NCI-H748 treated with DMSO at 0.1 percent for 48 hours (cell line): ENCODE data around the gene TAF3.

Experiments used
- DNase-seq: peaks from one replicate; lab custom pipeline; 2025; lab: John Stamatoyannopoulos, UW

Gene TAF3

DNA sequence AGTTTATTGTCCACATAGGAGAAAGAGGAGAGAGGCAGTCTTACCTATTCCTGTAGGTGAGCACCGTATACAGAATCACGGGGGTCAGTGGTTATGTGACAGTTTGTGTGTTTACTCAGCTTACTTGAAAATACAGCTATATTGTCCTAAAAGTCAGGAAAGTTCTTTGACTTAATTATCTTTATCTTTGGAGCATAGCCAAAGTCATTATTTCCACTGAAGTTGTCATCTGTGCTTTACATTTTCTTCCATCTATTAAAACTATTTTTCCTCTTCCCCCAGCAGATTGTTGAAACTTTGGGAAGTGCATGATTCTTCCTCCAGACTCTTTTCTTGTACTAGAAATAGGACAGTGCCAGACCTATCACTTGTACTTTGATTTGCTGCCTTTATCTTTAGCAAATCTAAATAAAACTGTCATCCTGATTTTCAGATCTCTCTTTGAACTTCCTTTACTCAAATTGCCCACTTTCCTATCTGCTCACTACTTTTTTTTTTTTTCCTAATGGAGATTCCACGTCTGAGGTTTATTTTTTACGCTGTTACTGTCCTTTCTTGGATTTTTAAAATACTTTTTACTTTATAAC, 58.3 kb downstream of the TAF3 start:
- no peak for DNase-seq

DNA sequence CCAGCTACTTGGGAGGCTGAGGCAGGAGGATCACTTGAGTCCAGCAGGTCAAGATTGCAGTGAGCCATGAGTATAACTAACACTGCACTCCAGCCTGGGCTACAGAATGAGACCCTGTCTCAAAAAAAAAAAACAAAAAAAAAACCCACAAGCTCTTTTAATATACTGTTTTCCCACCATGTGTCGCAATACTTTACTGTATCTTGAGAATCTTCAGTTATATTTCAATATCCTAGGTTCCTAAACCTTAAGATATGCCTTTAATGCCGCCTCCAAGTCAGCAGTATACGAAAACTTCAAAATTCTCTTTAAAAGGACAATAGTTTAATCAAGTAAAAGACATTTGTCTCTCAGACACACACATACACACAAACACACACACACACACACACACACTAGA, 62.8 kb downstream of the TAF3 start:
- no peak for DNase-seq

DNA sequence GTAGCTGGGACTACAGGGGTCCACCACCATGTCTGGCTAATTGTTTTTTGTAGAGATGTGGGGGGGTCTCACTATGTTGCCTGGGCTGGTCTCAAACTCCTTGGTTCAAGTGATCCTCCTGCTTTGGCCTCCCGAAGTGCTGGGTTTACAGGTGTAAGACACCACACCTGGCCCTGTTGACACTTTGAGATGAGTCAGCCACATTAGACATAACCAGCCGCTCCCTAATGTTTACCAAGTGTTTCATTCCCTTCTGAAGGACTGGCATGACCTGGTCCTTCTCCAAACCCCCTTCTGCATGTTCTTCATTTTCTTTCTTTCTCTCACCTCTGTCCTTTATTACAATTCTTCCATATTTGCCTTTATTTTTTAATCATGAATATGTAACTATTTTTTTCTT, 67.8 kb downstream of the TAF3 start:
- no peak for DNase-seq

DNA sequence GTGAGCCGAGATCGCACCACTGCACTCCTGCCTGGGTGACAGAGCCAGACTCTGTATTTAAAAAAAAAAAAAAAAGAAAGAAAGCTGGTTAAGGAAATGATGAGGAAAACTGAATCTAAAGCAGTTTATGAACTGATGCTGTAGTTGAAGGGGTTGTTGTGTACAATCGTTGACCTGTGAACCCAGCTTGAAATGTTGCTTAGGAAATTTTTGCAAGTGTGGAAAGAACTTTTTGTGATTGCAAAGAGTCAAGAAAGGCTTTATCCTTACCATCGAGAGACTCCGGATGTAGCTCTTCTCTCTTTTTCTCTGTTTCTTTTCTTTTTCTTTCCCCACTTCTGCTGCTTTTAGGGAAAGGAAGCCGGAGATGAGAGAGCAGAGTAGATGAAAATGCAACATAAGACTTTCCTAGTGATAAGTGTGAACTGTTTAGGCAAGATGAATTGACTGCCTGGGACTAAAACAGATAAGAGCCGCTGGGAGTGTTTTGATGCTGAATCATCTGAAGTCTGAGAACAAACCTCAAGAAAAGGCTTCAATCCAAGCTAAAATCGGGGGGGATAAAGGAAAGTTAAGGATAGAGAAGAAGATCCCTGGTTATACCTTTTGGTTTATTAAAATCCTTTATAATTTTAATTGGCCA, 69.0 kb downstream of the TAF3 start:
- no peak for DNase-seq

DNA sequence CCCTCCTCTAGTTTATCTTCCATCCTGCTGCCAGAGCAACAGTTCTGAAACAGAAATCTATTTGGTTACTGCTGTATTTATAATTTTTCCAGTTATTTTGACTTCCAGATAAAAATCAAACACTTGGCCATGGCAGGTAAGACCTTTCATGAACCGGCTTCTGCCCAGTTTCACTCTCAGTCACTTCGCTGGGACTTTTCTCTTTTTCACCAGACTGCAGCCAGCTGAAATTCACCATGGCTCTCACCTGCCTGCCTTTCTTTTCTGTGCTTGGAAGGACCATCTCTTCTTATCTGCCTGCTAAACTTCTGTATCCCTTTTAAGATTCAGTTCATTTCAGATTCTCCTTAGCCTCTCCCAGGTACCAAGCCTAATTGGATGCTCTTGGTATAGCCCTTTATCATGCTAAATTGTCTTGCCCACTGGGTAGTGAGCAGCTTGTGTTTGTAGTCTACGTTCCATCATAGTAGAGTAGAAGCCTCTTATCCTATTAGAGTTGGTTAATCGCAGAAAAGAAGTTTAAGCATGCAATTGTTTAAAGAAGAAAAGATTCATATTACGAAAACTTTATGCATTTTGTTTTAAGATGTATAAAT, 71.7 kb downstream of the TAF3 start:
- no peak for DNase-seq

DNA sequence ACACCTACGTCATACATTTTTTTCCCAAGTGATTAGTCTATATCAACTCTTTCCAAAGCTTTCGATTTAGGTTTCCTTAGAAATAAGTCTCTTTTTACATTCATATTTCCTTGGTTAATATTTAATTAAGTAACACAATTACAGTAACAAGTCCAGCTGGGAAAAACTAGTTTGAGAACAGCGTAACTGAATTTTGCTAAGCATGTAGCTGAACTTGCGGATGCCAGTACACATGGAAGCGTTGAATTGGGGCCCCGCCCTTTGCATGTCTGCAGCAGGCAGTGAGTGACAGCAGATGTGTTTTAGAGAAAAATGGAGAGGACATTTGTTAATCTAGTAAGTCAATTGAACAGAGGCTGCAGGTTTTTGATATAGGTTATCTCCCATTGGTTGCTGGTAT, 72.5 kb downstream of the TAF3 start:
- no peak for DNase-seq

DNA sequence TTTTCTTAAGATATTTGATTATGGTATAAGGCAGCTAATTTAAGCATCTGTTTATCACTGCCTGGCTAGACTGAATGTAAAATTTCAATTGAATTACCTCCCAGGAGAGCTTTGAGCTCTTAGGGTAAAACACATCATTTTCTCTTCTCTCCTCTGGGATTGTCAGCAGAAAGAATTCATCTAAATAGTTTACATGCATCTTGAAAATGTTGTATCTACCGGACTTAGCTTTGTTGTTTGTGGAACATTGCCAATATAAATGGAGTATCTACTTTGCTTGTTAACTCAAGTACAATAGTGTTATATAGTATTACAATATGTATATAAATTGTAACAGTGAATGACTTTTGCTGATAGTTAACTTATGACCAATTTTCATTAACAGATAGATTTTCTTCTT, 73.3 kb downstream of the TAF3 start:
- no peak for DNase-seq

DNA sequence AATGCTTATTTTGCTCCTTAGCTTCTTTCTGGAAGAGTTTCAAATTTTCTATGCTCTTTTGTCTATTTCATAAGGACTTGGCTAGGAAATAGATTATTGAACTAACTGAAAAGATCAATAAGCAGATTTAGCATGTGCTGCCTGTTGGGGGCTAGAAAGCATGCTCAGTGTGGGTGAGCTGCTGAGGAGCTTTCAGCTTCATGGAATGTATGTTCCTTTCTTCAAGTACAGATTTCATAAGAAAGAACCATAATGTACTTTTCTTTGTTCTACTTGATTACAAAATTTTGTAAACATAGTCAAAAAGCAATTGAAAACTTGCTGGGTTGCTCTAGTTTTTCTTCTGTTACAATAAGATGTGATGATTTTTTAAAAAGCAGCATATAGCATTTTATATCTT, 73.8 kb downstream of the TAF3 start:
- DNase-seq, result no peak

DNA sequence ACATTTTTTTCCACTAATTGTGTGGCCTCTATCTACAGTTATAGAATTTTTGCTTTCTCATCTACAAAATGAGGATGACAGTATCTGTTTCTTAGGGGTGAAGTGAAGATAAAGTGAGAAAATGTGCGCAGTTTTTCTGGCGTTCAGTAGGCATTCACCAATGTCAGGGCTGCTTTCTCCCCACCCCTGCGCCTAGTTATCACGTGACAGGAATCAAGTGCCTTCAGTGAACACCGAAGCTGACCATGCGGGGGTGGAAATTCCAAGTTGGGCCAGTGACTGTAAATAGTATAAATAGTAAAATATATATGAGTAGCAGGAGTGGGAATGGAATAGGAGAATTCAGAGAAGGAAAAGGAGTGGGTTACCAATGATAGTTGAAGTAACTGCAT, 77.4 kb downstream of the TAF3 start:
- no peak for DNase-seq

DNA sequence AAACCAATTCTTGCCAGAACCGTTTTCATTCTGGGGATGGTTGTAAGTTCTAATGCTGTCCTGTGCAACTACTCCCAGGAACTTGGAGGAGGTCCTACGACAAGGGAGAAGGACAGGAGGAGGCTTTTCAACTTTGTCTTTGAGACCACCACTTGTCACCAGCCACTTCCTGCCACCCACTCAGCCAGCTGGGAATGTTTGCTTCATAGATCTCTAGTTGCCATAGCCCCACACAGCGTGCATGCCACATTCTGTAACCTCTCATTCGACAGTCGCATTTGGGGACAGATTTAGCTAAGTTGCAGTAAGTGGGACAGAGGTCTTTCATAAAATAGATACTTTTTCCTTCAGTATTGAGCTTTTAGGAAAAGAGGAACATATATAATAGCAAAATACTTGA, 78.0 kb downstream of the TAF3 start:
- no peak for DNase-seq

DNA sequence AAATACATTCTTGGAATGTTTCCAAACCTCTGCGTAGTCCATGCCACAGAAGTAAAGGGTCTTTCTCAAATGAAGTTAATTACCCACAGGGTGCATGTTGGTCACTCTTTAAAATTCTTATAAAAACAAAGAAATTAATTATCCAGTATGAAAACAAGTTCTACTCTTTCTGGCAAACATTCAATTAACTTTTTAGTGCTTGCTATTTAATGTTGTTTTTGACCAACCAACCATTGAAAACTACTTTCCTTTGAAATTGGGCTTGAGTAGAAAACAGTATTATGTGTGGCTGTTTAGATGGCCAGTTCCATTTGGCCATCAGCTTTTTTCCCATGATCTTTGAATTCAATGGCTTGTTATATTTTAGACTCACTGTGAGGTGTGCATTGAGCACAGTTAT, 83.0 kb downstream of the TAF3 start:
- no peak for DNase-seq

DNA sequence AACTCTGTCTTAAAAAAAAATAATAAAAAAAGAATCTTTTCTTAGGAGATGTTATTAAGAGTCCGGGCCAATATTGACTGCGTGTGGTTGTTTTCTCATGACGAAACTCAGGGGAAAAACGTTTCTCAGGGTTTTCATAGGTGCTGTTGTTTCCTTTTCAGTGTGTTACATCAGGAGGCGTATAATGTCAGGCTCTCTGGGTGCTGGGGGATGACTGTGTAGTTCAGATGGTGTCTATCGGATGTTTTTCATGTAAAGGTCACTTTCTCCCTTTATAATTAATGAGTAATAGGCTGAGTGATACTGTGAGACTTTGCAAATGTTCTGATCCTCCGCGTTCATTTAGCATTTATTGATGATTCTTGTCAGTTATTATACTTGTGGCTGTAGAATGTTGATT, 84.1 kb downstream of the TAF3 start:
- no peak for DNase-seq

DNA sequence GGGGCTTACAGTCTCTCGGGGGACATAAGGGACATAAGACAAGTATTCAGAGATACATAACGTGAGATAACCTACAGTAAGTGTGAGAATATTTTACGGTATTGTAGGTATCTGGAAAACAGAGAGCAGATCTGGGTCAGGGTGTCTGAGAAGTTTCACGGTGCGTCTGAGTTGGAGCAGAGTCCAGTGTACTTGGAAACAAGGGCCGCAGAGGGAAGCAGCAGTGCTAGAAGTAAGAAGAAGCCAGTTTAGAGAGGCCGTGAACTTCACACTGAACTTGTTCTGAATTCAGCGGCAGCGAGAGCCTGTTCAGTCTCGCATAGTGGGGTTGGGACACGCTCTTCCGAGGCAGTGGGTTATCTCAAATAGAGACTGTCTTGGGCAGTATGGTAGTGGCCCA, 85.5 kb downstream of the TAF3 start:
- no peak for DNase-seq

DNA sequence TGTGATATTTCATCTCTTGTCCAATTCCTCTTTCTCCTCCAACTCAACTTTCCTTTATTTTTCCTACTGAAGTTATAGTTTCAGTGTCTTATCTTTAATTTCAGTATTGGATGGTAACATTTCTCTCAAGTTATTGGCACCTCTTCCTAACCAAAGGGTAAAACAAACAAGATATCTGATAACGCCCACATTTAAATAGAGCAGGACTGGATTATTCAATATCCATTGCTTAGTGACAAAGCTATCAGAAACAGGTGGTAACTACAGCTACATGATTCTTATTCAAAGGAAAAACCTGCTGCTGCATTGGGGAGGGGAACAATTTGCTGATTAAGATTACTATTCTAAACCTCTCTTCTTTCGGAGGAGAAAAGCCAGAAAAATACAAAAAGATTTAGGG, 87.8 kb downstream of the TAF3 start:
- DNase-seq, result no peak

DNA sequence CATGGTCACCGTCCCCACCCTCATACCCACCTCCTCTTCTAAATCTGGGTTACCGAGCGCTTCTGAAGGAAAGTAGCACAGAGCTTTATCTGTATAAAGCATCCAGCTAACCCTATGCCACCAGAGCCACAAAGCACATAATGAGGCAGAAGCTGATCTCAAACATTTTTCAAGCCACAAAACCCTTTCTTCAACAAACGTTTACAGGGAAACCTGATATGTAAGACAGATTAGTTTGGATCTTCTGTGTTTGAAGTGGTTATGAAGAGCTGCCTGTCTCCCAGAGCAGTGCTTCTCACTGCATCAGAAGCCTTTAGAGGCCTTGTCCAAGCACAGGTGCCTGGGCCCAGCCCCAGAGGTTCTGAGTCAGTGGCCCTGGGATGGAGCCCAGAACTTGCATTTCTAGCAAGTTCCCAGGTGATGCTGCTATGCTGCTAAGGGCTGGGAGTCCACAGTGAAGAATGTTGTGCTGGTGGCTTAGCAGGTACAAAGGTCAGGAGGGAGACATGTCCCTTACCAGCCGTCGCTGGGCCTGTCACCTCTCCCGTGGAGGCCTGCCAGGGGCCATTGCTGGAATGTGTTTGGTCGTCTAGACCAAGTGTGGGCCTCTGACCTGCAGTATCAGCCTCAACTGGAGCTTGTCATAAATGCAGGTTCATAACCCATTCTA, 90.4 kb downstream of the TAF3 start:
- no peak for DNase-seq

DNA sequence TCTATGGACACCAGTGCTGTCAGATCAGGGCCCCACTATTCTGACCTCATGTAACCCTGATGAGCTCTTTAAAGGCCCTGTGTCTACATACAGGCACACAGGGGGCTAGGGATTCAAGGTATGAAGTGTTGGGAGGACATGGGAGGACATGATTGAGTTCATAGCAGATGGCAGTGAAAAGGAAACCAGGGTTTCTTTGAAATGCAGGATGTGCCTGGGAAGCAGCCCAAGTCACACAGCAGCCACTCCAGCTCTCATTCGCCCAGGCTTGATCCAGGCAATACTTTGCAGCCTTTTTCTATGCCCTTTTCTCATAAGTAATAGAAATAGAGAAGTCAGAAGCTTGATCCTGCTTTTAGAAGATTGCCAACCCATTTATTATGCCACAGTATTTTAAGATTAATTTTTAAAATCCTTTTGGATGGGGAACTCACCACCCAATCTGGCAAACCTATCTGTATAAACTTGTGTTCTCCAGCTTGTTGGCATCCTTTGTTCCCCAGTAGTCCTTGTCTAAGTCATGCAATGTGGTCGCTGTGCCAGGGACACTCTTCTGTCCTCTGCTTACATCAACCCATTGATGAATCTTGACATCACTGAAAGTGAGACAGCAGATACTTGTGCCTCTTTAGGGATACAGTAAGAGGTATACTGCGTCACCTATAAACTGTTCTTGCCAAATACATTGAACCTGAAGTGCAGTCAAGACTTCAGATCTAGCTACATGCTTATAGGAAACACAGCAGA, 95.0 kb downstream of the TAF3 start:
- no peak for DNase-seq

DNA sequence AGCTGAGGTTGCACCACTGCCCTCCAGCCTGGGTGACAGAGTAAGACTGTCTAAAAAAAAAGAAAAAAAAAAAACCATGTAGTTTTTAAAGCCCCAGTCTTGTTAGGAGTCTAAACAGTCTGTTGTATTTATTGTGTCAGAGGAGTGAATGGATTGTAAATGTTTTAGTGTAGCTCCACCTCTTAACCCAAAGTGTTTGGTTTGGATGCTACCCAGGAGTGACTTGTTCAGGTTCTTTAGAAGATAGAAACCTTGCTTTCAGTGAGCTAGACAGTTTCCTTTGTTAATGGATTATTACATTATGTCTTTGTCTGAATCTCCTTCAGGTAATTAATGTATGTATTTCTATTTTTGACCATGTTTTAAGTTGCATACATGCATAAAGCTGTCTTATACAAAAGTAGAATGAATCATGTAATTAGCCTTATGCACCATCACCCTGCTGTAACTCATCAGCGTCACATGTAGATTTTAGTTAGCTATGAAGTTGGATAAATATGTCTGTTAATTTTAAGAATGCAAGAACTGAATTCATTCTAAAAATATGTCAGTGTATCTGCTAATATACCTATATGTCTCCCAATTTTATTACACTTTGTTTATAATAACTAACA, 97.7 kb downstream of the TAF3 start:
- no peak for DNase-seq

DNA sequence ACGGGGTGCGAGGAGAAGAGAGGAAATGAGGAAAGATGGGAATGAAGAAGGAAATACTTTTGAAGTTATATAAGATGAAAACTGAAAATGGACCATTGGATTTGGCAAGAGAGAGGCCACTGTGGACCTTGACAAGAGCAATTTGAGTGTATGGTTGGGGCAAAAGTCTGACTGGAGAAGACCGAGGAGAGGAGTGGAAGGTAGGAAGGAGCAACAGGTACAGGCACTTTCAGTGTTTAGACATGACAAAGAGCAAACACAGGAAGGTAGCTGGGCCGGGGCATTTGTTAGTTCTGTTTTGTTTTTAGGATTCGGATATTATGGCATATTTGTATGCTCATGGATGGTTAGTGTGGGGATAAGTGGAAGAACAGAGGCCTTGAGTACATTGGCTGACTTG, 99.4 kb downstream of the TAF3 start:
- no peak for DNase-seq

DNA sequence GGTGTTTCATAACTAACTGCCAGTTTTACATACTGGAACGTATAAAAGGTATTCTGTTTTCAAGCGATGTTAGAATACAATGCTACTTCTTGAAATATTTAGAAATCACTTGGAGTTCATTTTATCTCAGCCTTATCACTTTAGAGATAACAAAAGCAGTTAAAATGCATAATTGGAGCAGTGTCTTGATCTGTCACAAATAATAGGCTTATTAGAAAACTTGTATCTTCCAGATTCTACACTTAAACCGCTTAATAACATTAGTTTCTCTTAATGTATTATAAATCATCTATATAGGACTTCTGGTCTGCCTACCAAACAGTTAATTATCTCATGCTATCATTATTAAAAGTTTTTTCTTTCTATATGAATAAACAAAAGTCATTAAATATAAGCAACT, 104.4 kb downstream of the TAF3 start:
- DNase-seq, result no peak

DNA sequence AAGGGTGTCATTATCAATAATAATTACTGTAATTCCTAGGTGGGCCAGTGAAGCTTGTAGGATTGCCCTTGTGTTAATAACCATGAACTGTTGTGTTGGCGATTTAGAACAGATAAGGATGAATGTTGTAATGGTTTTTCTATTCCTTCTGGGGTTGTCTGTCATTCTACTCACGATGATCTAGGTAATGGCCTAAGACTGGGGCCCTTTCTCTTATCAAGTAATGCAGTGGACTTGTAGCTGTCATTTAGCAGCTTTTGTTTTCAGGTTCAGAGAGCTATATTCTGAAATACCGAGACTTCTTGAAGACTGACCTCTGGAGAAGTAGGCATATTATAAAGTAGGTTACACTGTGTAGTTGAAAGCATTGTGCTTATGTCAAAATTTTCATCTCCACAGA, 110.2 kb downstream of the TAF3 start:
- no peak for DNase-seq

DNA sequence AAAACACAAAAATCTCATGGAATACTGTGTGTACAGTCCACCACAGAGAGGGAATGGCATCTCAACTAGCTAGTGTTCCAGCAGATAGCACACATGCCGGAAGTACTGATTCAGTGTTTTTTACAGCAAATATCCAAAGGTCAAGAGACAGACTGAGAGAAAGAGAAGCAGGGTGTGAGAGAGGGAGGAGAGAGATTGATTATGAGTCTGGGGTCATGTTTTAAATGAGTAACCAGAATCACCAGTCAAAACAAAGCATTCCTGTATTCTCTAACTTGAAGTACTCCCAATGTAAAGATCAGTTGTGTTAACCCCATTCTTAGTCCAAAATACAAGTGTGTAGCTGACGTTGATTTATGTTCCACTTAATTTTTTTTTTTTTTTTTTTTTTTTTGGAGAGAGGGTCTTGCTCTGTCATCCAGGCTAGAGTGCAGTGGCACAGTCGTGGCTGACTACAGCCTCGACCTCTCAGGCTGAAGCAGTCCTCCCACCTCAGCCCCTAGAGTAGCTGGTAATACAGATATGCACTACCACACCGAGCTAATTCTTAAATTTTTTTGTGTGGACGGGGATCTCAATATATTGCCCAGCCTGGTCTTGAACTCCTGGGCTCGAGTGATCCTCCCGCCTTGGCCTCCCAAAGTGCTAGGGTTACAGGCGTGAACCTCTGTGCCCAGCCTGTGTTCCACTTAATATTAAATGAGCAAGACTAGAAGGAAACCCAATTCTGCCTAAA, 114.2 kb downstream of the TAF3 start:
- DNase-seq, result no peak

DNA sequence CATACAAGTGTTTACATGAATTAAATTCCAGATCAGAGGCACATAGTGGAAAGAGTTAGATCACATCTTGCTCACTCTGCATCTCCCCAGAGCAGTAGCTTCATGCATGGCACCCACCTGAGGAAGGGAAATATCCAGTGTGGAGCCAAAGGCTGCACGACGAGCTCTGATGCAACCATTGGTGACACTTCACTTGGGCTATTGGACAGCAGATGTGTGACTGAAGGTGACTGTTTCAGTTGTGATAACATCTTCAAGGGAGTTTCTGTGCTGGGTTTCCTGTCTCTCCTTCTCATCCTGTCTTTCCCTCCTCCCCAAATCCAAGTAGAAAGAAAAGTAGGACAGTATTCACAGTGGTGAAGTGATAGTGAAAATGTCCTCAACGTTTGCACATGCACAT, 115.0 kb downstream of the TAF3 start:
- no peak for DNase-seq
